ENCODE data around the gene RBP4.

The RBP4 gene

GRCh38 chr10:93595378-93596161, 5.5 kb downstream of the RBP4 start:
- DNase-seq: no peak

GRCh38 chr10:93594518-93594917, 6.5 kb downstream of the RBP4 start:
- DNase-seq: no peak

GRCh38 chr10:93593749-93594148, 7.3 kb downstream of the RBP4 start:
- no peak for DNase-seq

GRCh38 chr10:93593254-93593653, 7.8 kb downstream of the RBP4 start:
- DNase-seq: no peak

GRCh38 chr10:93591065-93591808, 9.8 kb downstream of the RBP4 start:
- DNase-seq: no peak

- DNase-seq: no peak
Measured at GRCh38 chr10:93590638-93591037, 10.4 kb downstream of the RBP4 start.

GRCh38 chr10:93589648-93590562, 11.1 kb downstream of the RBP4 start:
- no peak for DNase-seq

GRCh38 chr10:93584445-93584844, 16.6 kb downstream of the RBP4 start:
- DNase-seq: no peak

- DNase-seq: no peak
Measured at GRCh38 chr10:93580828-93581227, 20.2 kb downstream of the RBP4 start.

GRCh38 chr10:93579985-93580711, 20.9 kb downstream of the RBP4 start:
- no peak for DNase-seq

GRCh38 chr10:93579089-93579488, 21.9 kb downstream of the RBP4 start:
- DNase-seq: no peak

GRCh38 chr10:93577565-93577964, 23.5 kb downstream of the RBP4 start:
- no peak for DNase-seq

- DNase-seq: no peak
Measured at GRCh38 chr10:93576888-93577287, 24.1 kb downstream of the RBP4 start.

GRCh38 chr10:93573924-93574323, 27.1 kb downstream of the RBP4 start:
- DNase-seq: no peak

GRCh38 chr10:93573051-93573909, 27.8 kb downstream of the RBP4 start:
- no peak for DNase-seq

- DNase-seq: no peak
Measured at GRCh38 chr10:93572606-93573005, 28.4 kb downstream of the RBP4 start.

- no peak for DNase-seq
Measured at GRCh38 chr10:93570383-93570782, 30.7 kb downstream of the RBP4 start.

GRCh38 chr10:93568105-93568390, 33.0 kb downstream of the RBP4 start:
- DNase-seq: no peak

- DNase-seq: no peak
Measured at GRCh38 chr10:93567277-93568104, 33.5 kb downstream of the RBP4 start.

- DNase-seq: no peak
Measured at GRCh38 chr10:93566435-93567276, 34.4 kb downstream of the RBP4 start, which contains the start of gene FFAR4. Gene FFAR4 (plus strand): TSS chr10:93566665. CDS start chr10:93566721, 56 bp downstream.
